Ishikawa (cell line): Measurements from ENCODE around the gene HES7.

Experiments
- CREB1 ChIP-seq: IDR thresholded peaks from 2 replicates; pipeline ENCODE4 v1.6.1; 2012; ENCODE audit warnings: low read depth
- EP300 ChIP-seq: IDR thresholded peaks from 2 replicates; pipeline ENCODE4 v1.6.1; 2012; ENCODE audit warnings: borderline replicate concordance
- TAF1 ChIP-seq: IDR thresholded peaks from 2 replicates; pipeline ENCODE4 v1.6.1; 2012; ENCODE audit warnings: low read depth, mild to moderate bottlenecking
- TF ChIP-seq, protein P1 (sequence below): IDR thresholded peaks from 2 replicates; pipeline ENCODE4 v1.6.1; 2012

DNA sequence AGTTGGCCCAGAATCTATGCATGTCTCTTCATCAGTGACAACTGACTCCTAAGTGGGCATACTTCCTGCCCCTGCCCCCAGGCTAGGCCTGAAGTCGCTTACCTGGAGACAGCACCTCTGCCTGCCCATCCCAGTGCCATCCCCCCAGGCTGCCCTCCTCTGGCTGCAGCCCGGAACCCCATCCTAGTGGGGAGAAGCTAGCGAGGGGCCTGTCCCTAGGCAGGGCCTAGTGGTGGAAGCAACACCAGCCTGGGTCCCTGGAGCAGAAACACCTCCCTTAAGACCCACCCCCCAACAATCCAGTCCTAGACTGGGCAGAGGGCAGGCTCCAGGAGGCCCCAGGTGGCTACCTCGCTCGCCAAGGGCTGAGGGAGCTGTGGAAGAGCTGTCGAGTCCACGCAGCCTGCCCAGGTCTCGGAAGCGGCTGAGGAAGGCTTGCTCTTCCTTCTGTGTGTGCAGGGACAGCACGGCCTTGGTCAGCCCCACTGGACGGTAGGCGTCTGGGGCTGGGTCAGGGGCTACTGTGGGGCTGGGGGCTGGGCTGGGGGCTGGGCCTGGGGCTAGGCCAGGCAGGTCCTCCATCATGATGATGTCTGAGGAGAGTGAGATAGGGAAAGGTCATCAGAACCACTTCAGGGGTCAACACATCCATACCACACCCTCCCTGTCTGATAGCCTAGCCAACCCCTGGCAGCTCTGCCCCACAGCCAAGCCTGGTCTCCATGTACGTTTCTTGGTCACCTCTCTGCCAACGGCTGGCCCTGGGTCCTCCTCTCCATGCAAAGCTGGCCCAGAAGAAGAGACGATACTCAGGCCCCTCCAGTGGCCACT lies 20.7 kb upstream of the HES7 start:
- TF ChIP-seq CREB1: no peak
- TF ChIP-seq, protein P1, sequence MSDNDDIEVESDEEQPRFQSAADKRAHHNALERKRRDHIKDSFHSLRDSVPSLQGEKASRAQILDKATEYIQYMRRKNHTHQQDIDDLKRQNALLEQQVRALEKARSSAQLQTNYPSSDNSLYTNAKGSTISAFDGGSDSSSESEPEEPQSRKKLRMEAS: no peak
- TF ChIP-seq EP300: no peak
- no peak for TF ChIP-seq TAF1
